SIG-M5 treated with dmso at 0.1 percent for 504 hours (cell line): ENCODE data around the gene NUP153.

Source experiments
- DNase-seq: peaks from one replicate; lab custom pipeline; 2025; ENCODE audit not compliant: unreplicated experiment; lab: John Stamatoyannopoulos, UW

The NUP153 gene

DNA sequence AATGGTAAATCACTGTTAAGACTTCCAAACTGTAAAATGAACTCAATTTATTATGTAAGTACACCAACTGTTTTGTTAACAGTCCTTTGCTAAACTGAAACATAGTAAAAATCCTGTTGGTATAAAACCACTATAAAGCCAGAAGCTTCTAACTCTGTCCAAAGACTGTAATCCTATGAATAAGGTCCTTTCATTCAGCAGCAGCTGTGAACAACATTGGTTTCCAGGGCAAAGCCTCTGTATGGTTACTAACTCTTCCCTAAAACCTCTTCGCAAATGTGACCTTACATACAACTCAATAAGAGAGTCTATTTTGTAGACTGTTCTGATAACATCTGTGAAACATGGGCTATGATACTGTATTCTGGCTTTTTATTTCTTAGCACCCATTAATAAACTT is 40.1 kb downstream of the NUP153 start:
- no peak for DNase-seq

GRCh38 chr6:17665132-17665531 is 41.6 kb downstream of the NUP153 start:
- DNase-seq: no peak

GRCh38 chr6:17663226-17663625 is 43.5 kb downstream of the NUP153 start:
- DNase-seq: no peak

DNA sequence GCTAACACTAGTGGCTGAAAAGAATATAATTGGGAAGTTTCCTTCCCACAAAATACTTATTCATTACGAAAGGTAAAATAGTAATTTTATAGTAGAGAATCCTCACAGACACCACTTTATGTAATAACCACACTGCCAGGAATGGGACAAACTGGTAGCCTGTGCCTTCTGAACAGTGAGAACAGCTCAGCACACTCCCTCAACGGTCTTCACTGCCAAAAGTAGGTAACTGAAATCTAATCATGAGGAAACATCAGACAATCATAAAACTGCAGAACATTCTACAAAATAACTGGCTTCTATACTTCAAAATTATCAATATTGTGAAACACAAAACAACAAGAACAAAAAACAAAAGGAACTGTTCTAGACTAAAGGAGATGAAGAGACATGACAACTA is 44.1 kb downstream of the NUP153 start:
- DNase-seq: no peak

GRCh38 chr6:17656644-17657043 is 50.1 kb downstream of the NUP153 start:
- no peak for DNase-seq

GRCh38 chr6:17656092-17656491 is 50.6 kb downstream of the NUP153 start:
- DNase-seq: no peak

DNA sequence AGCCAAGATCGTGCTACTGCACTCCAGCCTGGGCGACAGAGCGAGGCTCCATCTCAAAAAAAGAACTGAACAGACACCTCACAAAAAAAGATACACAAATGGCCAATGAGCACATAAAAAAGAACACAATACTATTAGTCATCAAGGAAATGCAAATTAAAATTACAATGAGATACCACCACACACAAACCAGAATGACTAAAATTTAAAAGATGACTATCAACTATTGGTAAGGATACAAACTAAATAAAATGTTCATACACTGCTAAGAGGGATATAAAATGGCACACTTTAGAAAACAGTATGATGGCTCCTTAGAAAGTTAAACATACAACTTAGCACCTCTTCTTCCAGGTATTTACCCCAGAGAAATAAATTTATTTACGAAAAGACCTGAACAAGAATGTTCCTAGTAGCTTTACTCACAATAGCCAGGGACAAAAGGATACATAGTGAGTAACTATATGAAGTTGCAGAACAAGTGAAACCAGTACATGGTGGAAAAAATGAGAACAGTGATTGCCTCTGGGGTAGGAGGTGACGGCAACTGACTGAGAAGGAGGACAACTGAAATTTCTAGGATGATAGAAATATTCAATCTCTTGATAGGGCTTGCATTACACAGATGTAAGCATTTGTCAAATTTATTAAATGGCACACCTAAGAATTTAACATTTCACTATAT is 53.4 kb downstream of the NUP153 start:
- no peak for DNase-seq

- no peak for DNase-seq
Observed at GRCh38 chr6:17650656-17651309, 55.9 kb downstream of the NUP153 start.

- no peak for DNase-seq
Observed at GRCh38 chr6:17648745-17649144, 58.0 kb downstream of the NUP153 start.

GRCh38 chr6:17640477-17640917 is 66.2 kb downstream of the NUP153 start:
- DNase-seq: peak; percentile 58

DNA sequence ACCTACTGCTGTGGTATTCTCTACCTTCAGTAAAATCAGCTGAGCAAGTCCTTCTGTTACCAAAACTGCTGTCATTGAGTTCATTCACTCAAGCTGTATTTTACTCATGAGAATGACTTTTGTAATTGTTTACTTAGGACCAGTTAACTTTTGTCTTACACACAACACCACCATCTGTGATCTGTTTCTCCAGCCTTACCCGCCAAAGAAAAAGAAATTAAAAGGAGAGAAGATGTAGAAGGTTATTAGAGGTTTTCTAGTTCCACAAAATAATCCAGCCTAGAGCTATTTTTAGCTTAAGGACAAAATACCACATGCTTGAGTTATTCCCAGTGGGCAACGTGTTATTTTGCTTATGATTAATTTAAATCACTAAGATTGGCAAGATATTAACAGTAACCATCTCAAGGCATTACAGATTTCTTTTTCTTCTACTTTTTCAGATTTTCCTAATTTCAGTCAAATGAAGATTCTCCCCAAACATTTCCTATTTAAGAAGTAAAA is 68.5 kb downstream of the NUP153 start:
- DNase-seq: no peak

DNA sequence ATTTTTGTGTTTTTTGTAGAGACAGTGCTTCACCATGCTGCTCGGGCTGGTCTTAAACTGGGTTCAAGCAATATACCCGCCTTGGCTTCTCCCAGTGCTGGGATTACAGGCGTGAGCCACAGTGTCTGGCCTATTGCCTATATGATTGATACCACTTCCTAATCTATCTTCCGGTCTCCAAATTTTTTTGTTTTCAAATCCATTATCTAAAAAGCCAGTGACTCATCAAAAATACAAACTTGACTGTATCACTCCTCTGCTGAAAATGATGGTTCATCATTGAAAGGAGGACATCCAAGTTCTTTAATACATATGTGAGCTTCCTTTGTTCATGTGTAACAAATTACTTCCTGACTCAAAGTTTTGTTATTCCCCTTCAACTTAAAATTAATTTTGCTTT is 71.2 kb downstream of the NUP153 start:
- DNase-seq: no peak

DNA sequence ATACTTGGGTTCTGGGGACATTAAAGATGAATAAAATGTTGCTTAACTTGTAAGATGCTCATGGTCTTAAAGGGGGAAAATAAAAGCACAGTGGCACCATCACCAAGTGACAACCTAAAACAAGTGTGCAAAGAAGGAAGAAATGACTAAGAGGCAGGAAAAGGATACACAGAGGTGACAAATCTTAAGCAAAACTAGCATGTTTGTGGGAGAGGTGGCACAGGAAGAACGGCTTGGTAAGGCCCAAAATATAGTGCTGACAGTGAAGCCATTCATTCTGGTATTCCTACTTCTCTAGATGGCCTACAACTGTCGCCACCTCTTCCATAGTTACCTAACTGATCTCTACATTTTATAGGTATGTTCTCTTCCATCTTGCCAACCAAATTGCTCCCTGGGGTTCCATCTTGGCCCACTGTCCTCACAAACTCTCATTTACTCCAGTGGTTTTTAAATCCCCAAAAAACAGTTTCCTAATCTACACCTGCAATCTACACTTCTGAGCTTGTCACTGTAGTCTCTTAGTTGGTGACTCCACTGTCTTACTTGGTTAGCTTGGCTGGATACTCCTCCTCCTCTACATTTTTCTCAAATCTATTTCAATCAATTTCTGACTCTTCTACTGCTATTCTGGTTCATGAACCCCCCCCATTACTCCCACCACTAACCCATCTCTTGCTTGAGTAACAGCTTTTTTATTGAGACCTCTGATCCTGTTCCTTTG is 73.1 kb downstream of the NUP153 start:
- DNase-seq: no peak

DNA sequence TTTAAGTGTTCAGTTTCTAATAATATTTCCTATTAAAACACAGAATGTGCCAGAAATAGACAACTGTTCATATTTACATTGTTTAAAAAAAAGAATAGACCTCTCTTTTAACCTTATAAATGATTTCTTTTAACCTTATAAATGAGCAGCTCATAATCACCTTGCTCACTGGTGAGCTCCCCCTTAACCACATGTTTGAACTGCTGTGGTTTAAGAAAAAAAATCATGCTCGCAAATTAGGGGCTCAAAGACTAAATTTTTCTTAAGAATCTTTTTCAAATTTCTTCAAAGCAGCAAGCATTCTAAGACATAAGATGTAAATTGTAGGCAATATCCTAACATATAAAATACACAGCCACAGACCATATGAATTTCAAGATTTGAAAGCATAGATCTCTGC is 73.8 kb downstream of the NUP153 start:
- DNase-seq: no peak

- DNase-seq: no peak
Observed at GRCh38 chr6:17630511-17631073, 76.1 kb downstream of the NUP153 start.

DNA sequence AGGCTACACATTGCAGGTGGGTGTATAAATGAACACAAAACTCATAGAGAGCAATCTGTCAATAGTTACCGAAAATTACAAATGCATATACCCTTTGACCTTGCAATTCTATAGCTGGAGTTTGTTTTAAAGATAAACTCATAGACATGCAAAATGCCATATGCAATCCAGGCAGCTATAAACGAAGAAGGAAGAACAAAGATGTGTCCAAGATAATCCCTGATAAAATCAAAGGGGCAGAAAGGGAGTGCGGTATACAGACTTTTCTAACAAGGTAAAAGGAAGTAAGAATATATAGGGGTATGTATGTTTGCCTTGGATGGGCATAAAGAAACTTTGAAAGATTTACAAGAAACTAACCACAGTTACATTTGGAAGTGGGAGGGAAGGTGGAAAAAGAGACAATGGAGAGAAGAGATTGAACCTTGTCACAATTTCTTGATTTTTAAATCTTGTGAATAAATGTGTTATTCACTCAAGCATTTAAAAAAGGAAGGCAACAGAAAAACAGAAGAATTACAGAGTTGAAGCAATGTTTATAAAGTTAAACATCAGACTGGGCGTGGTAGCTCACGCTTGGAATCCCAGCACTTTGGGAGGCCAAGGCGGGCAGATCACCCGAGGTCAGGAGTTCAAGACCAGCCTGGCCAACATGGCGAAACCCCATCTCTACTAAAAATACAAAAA is 76.8 kb downstream of the NUP153 start:
- DNase-seq: no peak

GRCh38 chr6:17628873-17629272 is 77.9 kb downstream of the NUP153 start:
- no peak for DNase-seq

- no peak for DNase-seq
Observed at GRCh38 chr6:17624396-17624795, 82.3 kb downstream of the NUP153 start.

DNA sequence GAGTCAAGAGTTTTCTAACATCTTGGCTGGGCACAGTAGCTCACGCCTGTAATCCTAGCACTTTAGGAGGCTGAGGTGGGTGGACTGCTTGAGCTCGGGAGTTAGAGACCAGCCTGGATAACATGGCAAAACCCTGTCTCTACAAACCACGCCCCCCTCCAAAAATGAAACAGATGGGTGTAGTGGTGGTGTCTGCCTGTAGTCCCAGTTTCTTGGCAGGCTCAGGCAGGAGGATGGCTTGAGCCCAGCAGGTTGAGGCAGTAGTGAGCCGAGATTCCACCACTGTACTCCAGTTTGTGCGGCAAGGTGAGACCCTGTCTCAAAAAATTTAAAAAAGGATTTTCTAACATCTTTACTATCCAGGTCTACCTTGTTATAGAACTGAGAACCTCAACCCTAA is 84.6 kb downstream of the NUP153 start:
- DNase-seq: no peak

GRCh38 chr6:17621003-17621402 is 85.7 kb downstream of the NUP153 start:
- no peak for DNase-seq

DNA sequence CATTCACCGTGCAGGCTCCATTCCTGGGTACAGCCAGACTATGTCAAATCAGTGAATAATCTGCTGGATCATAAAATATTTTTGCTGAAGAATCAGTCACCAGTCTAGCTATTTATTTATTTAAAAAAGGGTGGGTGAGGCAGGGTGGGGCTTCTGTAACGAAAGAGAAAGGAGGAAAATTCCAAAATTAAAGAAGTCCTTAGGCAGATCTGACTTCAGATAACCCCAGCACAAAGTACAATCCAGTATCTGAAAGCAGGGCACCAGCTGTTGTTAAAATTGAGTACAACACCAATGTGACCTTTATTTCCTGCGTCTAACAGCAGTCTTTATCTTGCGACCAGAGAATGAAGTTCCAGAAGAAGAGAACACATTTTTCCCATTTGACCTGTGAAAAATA is 90.9 kb downstream of the NUP153 start:
- no peak for DNase-seq
